Naive thymus-derived CD4-positive, alpha-beta T cell (primary cell): ENCODE data around the gene CX3CR1. TPM values are rescaled to one million over a fixed set of nuclear protein-coding genes. Genes with fewer than 3 reads are reported as not detected.

ENCODE experiments used
- ATAC-seq: fragments of 150-1000 bp; cut with Tn5 transposase; 2 replicates; pipeline ENCODE4 v1.10.0; 2021; ENCODE audit warnings: mild to moderate bottlenecking, moderate library complexity
- CTCF ChIA-PET: fragments of 350-600 bp; sonication (Branson Sonifier 250); formaldehyde crosslinking; loops from one replicate; lab custom pipeline; 2021; ENCODE audit warnings: antibody characterized with exemption; lab: Charles Lee
- POLR2A ChIA-PET: fragments of 350-600 bp; sonication (Branson Sonifier 250); formaldehyde crosslinking; loops from one replicate; lab custom pipeline; 2021; ENCODE audit warnings: antibody characterized with exemption, inconsistent platforms; lab: Charles Lee
- DNase-seq, 9 donors: peaks; one replicate each; pipeline versions ENCODE4 v3.0.0 to v3.0.0-alpha.2; 2020 to 2022; ENCODE audit warnings: mixed read lengths in 1 of 9
- H3K27ac ChIP-seq: one replicate; pipeline ENCODE4 v1.7.0; 2013; ENCODE audit warnings: mild to moderate bottlenecking, low read depth, low read length, moderate library complexity
- H3K27me3 ChIP-seq, 2 donors: one replicate each; pipeline ENCODE4 v1.7.0; 2013; ENCODE audit warnings: low read length in 2 of 2, mild to moderate bottlenecking in 2 of 2, moderate library complexity in 2 of 2; ENCODE audit not compliant: control insufficient read depth in 2 of 2, insufficient read depth in 2 of 2
- H3K36me3 ChIP-seq, 3 experiments: 1 replicate in 2 of 3; 2 replicates in 1 of 3; pipeline ENCODE4 v1.7.0; 2013; ENCODE audit warnings: low read length in 3 of 3, mild to moderate bottlenecking in 3 of 3, moderate library complexity in 1 of 3; ENCODE audit not compliant: insufficient read depth in 3 of 3, control insufficient read depth in 2 of 3
- H3K4me1 ChIP-seq, 2 donors: one replicate each; pipeline ENCODE4 v1.7.0; 2013; ENCODE audit warnings: low read length in 2 of 2, mild to moderate bottlenecking in 2 of 2, moderate library complexity in 1 of 2; ENCODE audit not compliant: control insufficient read depth in 2 of 2, insufficient read depth in 2 of 2
- H3K4me3 ChIP-seq: 2 replicates; pipeline ENCODE4 v1.7.0; 2013; ENCODE audit warnings: mild to moderate bottlenecking, low read length
- H3K9me3 ChIP-seq, 3 experiments: 1 replicate in 2 of 3; 2 replicates in 1 of 3; pipeline ENCODE4 v1.7.0; 2013; ENCODE audit warnings: low read length in 3 of 3; ENCODE audit not compliant: control insufficient read depth in 2 of 3
- H3K27ac Mint-ChIP-seq, 9 donors: one replicate each; pipeline ENCODE4 v1.8.0; 2020 to 2022; ENCODE audit warnings: mixed read lengths in 9 of 9, mild to moderate bottlenecking in 8 of 9, moderate library complexity in 5 of 9, inconsistent platforms in 2 of 9
- H3K27me3 Mint-ChIP-seq, 5 donors: one replicate each; pipeline ENCODE4 v1.8.0; 2021 to 2022; ENCODE audit warnings: mixed read lengths in 5 of 5, mild to moderate bottlenecking in 1 of 5
- H3K36me3 Mint-ChIP-seq, 5 donors: one replicate each; pipeline ENCODE4 v1.8.0; 2020 to 2022; ENCODE audit warnings: mixed read lengths in 5 of 5, mild to moderate bottlenecking in 3 of 5, inconsistent platforms in 1 of 5
- H3K4me1 Mint-ChIP-seq, 7 donors: one replicate each; pipeline ENCODE4 v1.8.0; 2020 to 2022; ENCODE audit warnings: mixed read lengths in 7 of 7, mild to moderate bottlenecking in 3 of 7, inconsistent platforms in 1 of 7
- H3K4me3 Mint-ChIP-seq, 10 donors: one replicate each; pipeline ENCODE4 v1.8.0; 2020 to 2022; ENCODE audit warnings: mild to moderate bottlenecking in 10 of 10, mixed read lengths in 10 of 10, moderate library complexity in 6 of 10, inconsistent platforms in 2 of 10
- H3K9me3 Mint-ChIP-seq, 11 donors: one replicate each; pipeline ENCODE4 v1.8.0; 2020 to 2022; ENCODE audit warnings: mixed read lengths in 11 of 11, mild to moderate bottlenecking in 4 of 11, inconsistent platforms in 1 of 11, moderate library complexity in 1 of 11
- intact Hi-C, 2 donors: fragments of 100-400 bp; cut with micrococcal nuclease; formaldehyde crosslinking; loops; one replicate each; pipeline ENCODE4 v1.15.1; 2023
- polyA plus RNA-seq, 2 donors: library from polyadenylated mRNA; unstranded; fragments of 300-500 nt; fragmentation: Illumina TruSeq; gene quantifications; one replicate each; pipeline ENCODE4 v1.2.3, GENCODE V29; 2021
- total RNA-seq, 6 experiments: library from RNA in 5 of 6; stranded (reverse) in 5 of 6; gene quantifications; 1 replicate in 5 of 6; 2 replicates in 1 of 6; pipeline ENCODE4 v1.2.3 and lab custom pipeline; 2021 to 2026

The CX3CR1 gene
- total and polyA plus RNA-seq, 7 experiments from 2014 or later = 0.54 to 66.6 (median 1.1) TPM

DNA sequence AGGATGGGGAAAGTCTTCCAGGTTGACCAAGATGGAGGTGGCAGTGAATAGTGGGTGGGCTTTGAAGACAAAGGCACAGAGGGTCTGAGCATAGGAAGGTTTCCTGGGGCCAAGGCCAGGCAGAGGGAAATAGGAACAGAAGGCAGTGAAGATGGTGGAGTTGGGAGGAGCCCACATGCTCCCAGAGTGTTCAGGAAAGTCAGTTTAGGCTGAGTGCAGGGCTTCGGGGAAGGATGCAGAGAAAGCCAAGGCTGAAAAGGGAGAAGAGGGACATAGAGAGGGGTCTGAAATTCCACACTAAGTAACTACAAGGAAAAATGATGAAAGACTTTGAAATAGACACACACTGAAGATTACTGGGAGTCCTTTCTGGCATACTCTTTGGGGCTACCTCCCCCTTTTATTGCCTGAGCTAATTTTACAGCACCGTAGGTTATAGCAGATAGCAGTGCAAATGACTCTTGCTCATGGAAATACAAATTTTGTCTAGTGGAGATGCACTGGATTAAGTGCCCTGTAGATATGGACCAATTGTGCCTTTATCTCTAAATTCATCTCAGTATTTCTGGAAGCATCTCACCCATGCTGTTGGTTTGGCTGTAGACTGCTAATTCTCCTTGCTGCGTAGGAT is 3.8 kb downstream of the CX3CR1 start:
- Mint-ChIP-seq H3K27me3 (peaks cover 0 to 20% (median 0%) of the 10 kb centered on the region in 5 donors), H3K4me1 (peaks cover 0 to 55% (median 3%) of the 10 kb centered on the region in 7 donors), H3K36me3 (peaks cover 0 to 10% (median 0%) of the 10 kb centered on the region in 5 donors), H3K9me3 (no peaks in the 10 kb centered on the region), H3K27ac (peak overlapping the region in 1 of 9 donors; percentile 64), H3K4me3 (peak overlapping the region in 2 of 10 donors; percentile 63 to 84)
- intact Hi-C loops = no loop called here
- DNase-seq = no peak
- POLR2A ChIA-PET = no interaction called here
- Histone ChIP-seq H3K4me1 (peaks cover 0 to 7% of the 10 kb centered on the region in 2 donors), H3K9me3 (no peaks in the 10 kb centered on the region), H3K27ac (no peak overlapping the region), H3K4me3 (no peak overlapping the region), H3K36me3 (no peaks in the 10 kb centered on the region), H3K27me3 (no peaks in the 10 kb centered on the region)
- CTCF ChIA-PET = interaction anchor here (1.7 kb wide), 1 partner anchor 12 kb away, joined by 6 read pairs; no protein-coding TSS in a partner anchor
- no peak for ATAC-seq

DNA sequence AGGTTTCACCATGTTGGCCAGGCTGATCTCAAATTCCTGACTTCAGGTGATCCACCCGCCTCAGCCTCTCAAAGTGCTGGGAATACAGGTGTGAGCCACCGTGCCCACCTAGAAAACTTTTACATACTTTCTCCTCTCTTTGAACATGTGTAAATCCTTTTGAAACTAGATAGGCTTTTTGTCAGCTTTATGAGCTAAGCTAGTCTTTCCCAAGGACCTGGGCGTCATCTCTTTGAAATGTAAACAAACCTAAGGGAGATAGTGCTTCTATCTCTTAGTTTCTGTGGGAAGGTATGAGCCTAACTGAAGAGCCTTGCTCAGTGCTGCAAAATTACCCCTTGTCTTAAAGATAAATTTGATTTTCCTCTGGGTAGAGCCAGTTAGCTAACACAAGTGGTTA is 4.8 kb downstream of the CX3CR1 start:
- intact Hi-C loops = no loop called here
- Mint-ChIP-seq H3K27ac (no peak overlapping the region), H3K27me3 (peaks cover 0 to 20% (median 0%) of the 10 kb centered on the region in 5 donors), H3K9me3 (no peaks in the 10 kb centered on the region), H3K36me3 (peaks cover 0 to 10% (median 0%) of the 10 kb centered on the region in 5 donors), H3K4me3 (peak overlapping the region in 1 of 10 donors; percentile 60), H3K4me1 (peaks cover 0 to 56% (median 3%) of the 10 kb centered on the region in 7 donors)
- Histone ChIP-seq H3K27me3 (no peaks in the 10 kb centered on the region), H3K9me3 (no peaks in the 10 kb centered on the region), H3K4me1 (peaks cover 0 to 8% of the 10 kb centered on the region in 2 donors), H3K36me3 (no peaks in the 10 kb centered on the region), H3K4me3 (no peak overlapping the region), H3K27ac (no peak overlapping the region)
- ChIA-PET POLR2A (no interaction called here), CTCF (interaction anchor here (0.7 kb wide), 1 partner anchor 156 kb away, joined by 3 read pairs; no protein-coding TSS in a partner anchor)
- no peak for ATAC-seq
- DNase-seq = no peak

DNA sequence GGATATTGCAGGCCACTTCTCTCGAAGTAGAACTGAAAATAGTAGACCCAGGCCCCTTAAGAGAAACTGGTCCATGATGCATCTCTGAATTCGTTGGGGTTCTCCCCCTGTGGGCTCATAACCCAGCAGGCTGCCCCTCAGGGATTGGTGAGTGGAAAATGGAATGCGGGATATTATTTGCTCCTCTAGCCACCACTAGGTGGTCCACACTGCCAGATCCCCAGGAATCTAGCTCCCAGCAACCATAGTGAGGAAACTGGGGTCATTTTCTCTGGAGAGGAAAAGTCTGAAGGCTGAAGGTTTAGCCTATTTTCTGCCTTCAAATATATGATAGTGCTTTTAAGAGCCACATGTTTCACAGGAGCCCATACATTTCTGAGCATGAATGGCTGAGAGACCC is 6.7 kb downstream of the CX3CR1 start:
- no peak overlapping the region for H3K27ac Mint-ChIP-seq

DNA sequence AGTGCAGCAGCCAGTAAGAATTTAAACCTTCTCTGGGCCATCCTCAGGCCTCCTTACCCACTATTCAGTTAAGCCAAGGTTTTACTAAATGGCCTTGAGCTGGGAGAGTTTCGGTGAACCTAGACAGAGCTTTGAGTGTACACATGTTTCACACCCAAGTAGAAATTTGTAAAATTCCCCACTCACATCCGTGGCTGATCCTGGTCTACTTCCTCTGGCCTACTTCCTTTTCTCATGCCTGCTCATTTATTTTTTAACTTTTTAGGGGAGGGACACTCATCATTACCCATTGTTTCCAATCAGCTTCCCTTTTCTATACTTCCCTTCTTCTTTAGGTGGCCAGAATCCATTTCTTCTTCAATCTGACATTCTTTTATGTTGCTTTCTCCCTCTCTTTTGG is 7.6 kb downstream of the CX3CR1 start:
- POLR2A ChIA-PET = no interaction called here
- ATAC-seq = peak; percentile 15
- Mint-ChIP-seq H3K4me3 (peak overlapping the region in 2 of 10 donors; percentile 0 to 5), H3K4me1 (peaks cover 7 to 62% (median 16%) of the 10 kb centered on the region in 7 donors), H3K9me3 (no peaks in the 10 kb centered on the region), H3K27ac (no peak overlapping the region), H3K27me3 (peaks cover 0 to 10% (median 0%) of the 10 kb centered on the region in 5 donors), H3K36me3 (peaks cover 0 to 17% (median 0%) of the 10 kb centered on the region in 5 donors)
- Histone ChIP-seq H3K27ac (no peak overlapping the region), H3K4me3 (no peak overlapping the region), H3K4me1 (peaks cover 11 to 29% of the 10 kb centered on the region in 2 donors), H3K9me3 (no peaks in the 10 kb centered on the region), H3K36me3 (no peaks in the 10 kb centered on the region), H3K27me3 (no peaks in the 10 kb centered on the region)
- intact Hi-C loops = no loop called here
- CTCF ChIA-PET = interaction anchor here (0.8 kb wide), 1 partner anchor 22 kb away, joined by 3 read pairs; no protein-coding TSS in a partner anchor
- DNase-seq = no peak

More for the DNA sequence above, 6.7 kb downstream of the CX3CR1 start:
- peaks cover 2 to 62% (median 9%) of the 10 kb centered on the region in 7 donors for H3K4me1 Mint-ChIP-seq
- H3K9me3 ChIP-seq = no peaks in the 10 kb centered on the region
- no peak overlapping the region for H3K27ac ChIP-seq
- H3K27me3 Mint-ChIP-seq = peaks cover 0 to 13% (median 0%) of the 10 kb centered on the region in 5 donors
- DNase-seq (no peak), ATAC-seq (no peak)
- H3K4me3 ChIP-seq = no peak overlapping the region
- CTCF ChIA-PET = no interaction called here
- peak overlapping the region in 1 of 10 donors; percentile 0 for H3K4me3 Mint-ChIP-seq
- H3K9me3 Mint-ChIP-seq = no peaks in the 10 kb centered on the region
- H3K36me3 Mint-ChIP-seq = peaks cover 0 to 12% (median 0%) of the 10 kb centered on the region in 5 donors
- POLR2A ChIA-PET = no interaction called here
- H3K27me3 ChIP-seq = no peaks in the 10 kb centered on the region
- H3K4me1 ChIP-seq = peaks cover 2 to 21% of the 10 kb centered on the region in 2 donors
- intact Hi-C loops = no loop called here
- no peaks in the 10 kb centered on the region for H3K36me3 ChIP-seq

- no peaks in the 10 kb centered on the region for H3K9me3 ChIP-seq
- no peak for DNase-seq
- H3K27me3 ChIP-seq = no peaks in the 10 kb centered on the region
- intact Hi-C loops = no loop called here
- ChIA-PET CTCF (interaction anchor here (0.8 kb wide), 1 partner anchor 21 kb away, joined by 3 read pairs; no protein-coding TSS in a partner anchor), POLR2A (interaction anchor here (0.8 kb wide), 1 partner anchor 62 kb away, joined by 3 read pairs; no protein-coding TSS in a partner anchor)
- H3K9me3 Mint-ChIP-seq = no peaks in the 10 kb centered on the region
- H3K27me3 Mint-ChIP-seq = peaks cover 0 to 7% (median 0%) of the 10 kb centered on the region in 5 donors
- peak overlapping the region in 1 of 10 donors; percentile 30 for H3K4me3 Mint-ChIP-seq
- H3K4me3 ChIP-seq = no peak overlapping the region
- H3K27ac ChIP-seq = no peak overlapping the region
- no peaks in the 10 kb centered on the region for H3K36me3 ChIP-seq
- peaks cover 0 to 16% (median 0%) of the 10 kb centered on the region in 5 donors for H3K36me3 Mint-ChIP-seq
- H3K4me1 Mint-ChIP-seq = peaks cover 7 to 57% (median 14%) of the 10 kb centered on the region in 7 donors
- H3K27ac Mint-ChIP-seq = no peak overlapping the region
- ATAC-seq = no peak
- peaks cover 11 to 36% of the 10 kb centered on the region in 2 donors for H3K4me1 ChIP-seq
These were observed 8.4 kb downstream of the CX3CR1 start for GRCh38 chr3:39271363-39271914.

DNA sequence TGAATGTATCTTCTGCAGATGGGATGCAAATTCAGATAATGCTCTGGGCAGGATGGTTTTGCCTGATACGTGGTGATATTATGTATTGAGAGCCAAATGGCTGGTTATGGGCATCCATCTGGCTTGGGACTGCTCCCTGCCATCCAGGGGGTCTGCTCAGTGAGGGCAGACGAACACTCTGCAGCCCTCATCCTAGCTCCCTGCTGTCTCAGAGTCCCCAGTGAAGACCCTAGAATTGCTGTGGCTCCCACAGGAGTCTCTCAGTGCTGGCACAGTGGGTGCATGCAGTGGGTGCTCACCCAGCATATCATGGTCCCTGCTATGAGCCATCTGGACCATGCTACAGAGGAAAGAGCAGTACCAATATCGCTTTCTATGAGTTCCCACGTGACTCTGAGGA is 10.3 kb downstream of the CX3CR1 start:
- no peak for DNase-seq
- Histone ChIP-seq H3K4me1 (peaks cover 11 to 48% of the 10 kb centered on the region in 2 donors), H3K36me3 (no peaks in the 10 kb centered on the region), H3K27me3 (no peaks in the 10 kb centered on the region), H3K9me3 (no peaks in the 10 kb centered on the region), H3K4me3 (no peak overlapping the region), H3K27ac (no peak overlapping the region)
- Mint-ChIP-seq H3K36me3 (peaks cover 0 to 28% (median 0%) of the 10 kb centered on the region in 5 donors), H3K27me3 (no peaks in the 10 kb centered on the region), H3K4me3 (no peak overlapping the region), H3K27ac (peak overlapping the region in 2 of 9 donors; percentile 46 to 73), H3K9me3 (peaks cover 0 to 5% (median 0%) of the 10 kb centered on the region in 11 donors), H3K4me1 (peaks cover 7 to 56% (median 14%) of the 10 kb centered on the region in 7 donors)
- intact Hi-C loops = no loop called here
- ATAC-seq = no peak
- ChIA-PET POLR2A (interaction anchor here (0.6 to 0.7 kb wide), 2 partner anchors 189 to 1584 kb away, joined by 3 read pairs; no protein-coding TSS in a partner anchor), CTCF (interaction anchor here (0.8 kb wide), 1 partner anchor 19 kb away, joined by 3 read pairs; no protein-coding TSS in a partner anchor)
